Measurements from ENCODE around the gene CFAP58.

The CFAP58 gene

DNA sequence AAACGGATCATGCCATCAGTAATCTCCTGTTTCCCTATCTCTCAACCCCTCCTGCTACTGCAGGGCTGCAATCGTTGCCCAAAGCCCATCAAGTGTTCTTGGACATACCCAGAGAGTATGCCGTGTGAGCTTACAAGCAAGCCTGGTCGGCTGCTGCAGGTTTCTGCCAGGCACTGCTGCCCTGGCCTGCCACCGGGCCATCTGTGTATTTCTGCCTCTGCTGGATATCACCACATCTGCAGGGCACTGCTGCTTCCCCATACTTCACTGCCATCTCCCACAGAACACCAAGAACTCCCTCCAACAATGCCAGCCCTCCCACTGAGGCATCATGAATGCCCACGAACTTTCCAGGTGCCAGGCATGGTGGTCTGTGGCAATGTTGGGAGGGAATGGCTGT lies 149.3 kb downstream of the CFAP58 start:
- no peak overlapping the region for H3K4me3 ChIP-seq (ENCODE audit: low read length)
- no peak for TF ChIP-seq ZNF274 (IDR thresholded peaks at IDR 0.05; ENCODE audit: low read depth, low read length)

Data from GM08714 (cell line).